GM12878 (cell line): ENCODE measurements around the gene NKD2. TPM values are rescaled to one million over a fixed set of nuclear protein-coding genes. Genes with fewer than 3 reads are reported as not detected.

Source experiments
- ATAC-seq: fragments of 200-7000 bp; cut with Tn5 transposase; 3 replicates; pipeline ENCODE4 v1.9.1; 2020; ENCODE audit warnings: mild to moderate bottlenecking, moderate library complexity
- BruUV-seq: library from RNA; stranded (reverse); fragments of 400-500 nt; replicated peaks from 2 replicates; lab custom pipeline; 2021; lab: Mats Ljungman, UMichigan
- CTCF ChIA-PET: fragments of 300-600 bp; sonication (Branson Sonifier 250); formaldehyde crosslinking; extraction: SDS; loops from one replicate; lab custom pipeline; 2021; ENCODE audit warnings: inconsistent platforms; lab: Yijun Ruan, JAX
- POLR2A ChIA-PET: fragments of 350-600 bp; formaldehyde crosslinking; extraction: SDS; loops from one replicate; lab custom pipeline; 2021; ENCODE audit warnings: inconsistent platforms; lab: Charles Lee
- RAD21 ChIA-PET: fragments of 300-600 bp; sonication (Branson Sonifier 250); formaldehyde crosslinking; loops from one replicate; lab custom pipeline; 2023; ENCODE audit warnings: antibody characterized with exemption; ENCODE audit not compliant: unreplicated experiment; lab: Charles Lee
- SMC1A ChIA-PET: fragments of 300-600 bp; sonication (Branson Sonifier 250); formaldehyde crosslinking; loops from one replicate; lab custom pipeline; 2023; ENCODE audit not compliant: unreplicated experiment, uncharacterized antibody; lab: Charles Lee
- DNase-seq: peaks from one replicate; pipeline ENCODE4 v3.0.0-alpha.2; 2011; ENCODE audit warnings: low read depth, low spot score
- FAIRE-seq: peaks from 3 replicates; lab custom pipeline; 2011; peaks lifted over from hg19 to GRCh38; lab: Jason Lieb, UNC
- H2AFZ ChIP-seq: 2 replicates; pipeline ENCODE4 v1.6.0; 2011; ENCODE audit warnings: low read depth, low read length, control low read depth; ENCODE audit not compliant: control insufficient read depth
- H3K27ac ChIP-seq: 2 replicates; pipeline ENCODE4 v1.5.1; 2011; ENCODE audit warnings: control low read depth; ENCODE audit not compliant: control insufficient read depth, insufficient read depth
- H3K27me3 ChIP-seq, 2 experiments: replicated peaks in 1 of 2; 2 replicates each; pipeline versions ENCODE4 v1.6.0 to v1.6.1; 2011; ENCODE audit warnings: low read length in 1 of 2; ENCODE audit not compliant: control insufficient read depth in 2 of 2, insufficient read depth in 2 of 2
- H3K36me3 ChIP-seq, 2 experiments: 2 replicates each; pipeline ENCODE4 v1.5.1; 2011; ENCODE audit warnings: low read length in 1 of 2; ENCODE audit not compliant: control insufficient read depth in 2 of 2, insufficient read depth in 2 of 2
- H3K4me1 ChIP-seq: 2 replicates; pipeline ENCODE4 v1.6.1; 2011; ENCODE audit warnings: mild to moderate bottlenecking, low read length, moderate library complexity, mixed read lengths; ENCODE audit not compliant: control insufficient read depth, insufficient read depth
- H3K4me2 ChIP-seq: 2 replicates; pipeline ENCODE4 v1.6.0; 2011; ENCODE audit warnings: control low read depth; ENCODE audit not compliant: control insufficient read depth, insufficient read depth
- H3K4me3 ChIP-seq: fragments of 200-600 bp; sonication (generic); 2 replicates; pipeline ENCODE4 v1.5.1; 2016
- H3K79me2 ChIP-seq: 2 replicates; pipeline ENCODE4 v1.6.0; 2011; ENCODE audit warnings: low read length; ENCODE audit not compliant: control insufficient read depth, insufficient read depth
- H3K9ac ChIP-seq: 2 replicates; pipeline ENCODE4 v1.8.0; 2011; ENCODE audit warnings: low read length, control low read depth, mixed read lengths; ENCODE audit not compliant: control insufficient read depth, insufficient read depth
- H3K9me3 ChIP-seq: replicated peaks from 3 replicates; pipeline ENCODE4 v1.5.1; 2011; ENCODE audit warnings: mild to moderate bottlenecking, low read length; ENCODE audit not compliant: control insufficient read depth, insufficient read depth
- H4K20me1 ChIP-seq: 2 replicates; pipeline ENCODE4 v1.6.0; 2011; ENCODE audit not compliant: control insufficient read depth, insufficient read depth
- CBX3 ChIP-seq: fragments of 200-600 bp; sonication (generic); IDR thresholded peaks from 2 replicates; pipeline ENCODE4 v1.6.1; 2016; ENCODE audit warnings: low read depth, borderline replicate concordance
- EP300 ChIP-seq, 2 experiments: fragments of 150-350 bp in 1 of 2; IDR thresholded peaks; 2 replicates each; pipeline ENCODE4 v1.6.1; 2011 to 2012; ENCODE audit warnings: low read depth in 2 of 2, low read length in 2 of 2, borderline replicate concordance in 1 of 2, improper control_type of control experiment in 1 of 2, inconsistent platforms in 1 of 2; ENCODE audit not compliant: control insufficient read depth in 1 of 2
- FOS ChIP-seq: IDR thresholded peaks from 3 replicates; pipeline ENCODE4 v1.6.1; 2011; ENCODE audit warnings: borderline replicate concordance; ENCODE audit not compliant: insufficient read length; ENCODE audit errors: extremely low read depth
- IRF4 ChIP-seq: IDR thresholded peaks from 2 replicates; pipeline ENCODE4 v1.6.1; 2011; ENCODE audit warnings: low read depth, low read length
- MYC ChIP-seq: IDR thresholded peaks from 2 replicates; pipeline ENCODE4 v1.6.1; 2011; ENCODE audit warnings: mild to moderate bottlenecking, low read length, moderate library complexity, inconsistent platforms; ENCODE audit not compliant: insufficient read depth, insufficient replicate concordance, insufficient read length, severe bottlenecking
- NRF1 ChIP-seq: conservative IDR thresholded peaks from 2 replicates; pipeline ENCODE4 v1.6.1; 2011; ENCODE audit warnings: mild to moderate bottlenecking, low read depth, low read length, improper control_type of control experiment
- SIX5 ChIP-seq: IDR thresholded peaks from 2 replicates; pipeline ENCODE4 v1.6.1; 2011; ENCODE audit warnings: mild to moderate bottlenecking, low read depth, low read length, moderate library complexity; ENCODE audit not compliant: severe bottlenecking
- SMAD5 ChIP-seq: IDR thresholded peaks from 2 replicates; pipeline ENCODE4 v1.6.1; 2016; ENCODE audit warnings: antibody characterized with exemption, low read depth
- YY1 ChIP-seq: IDR thresholded peaks from 2 replicates; pipeline ENCODE4 v1.6.1; 2011; ENCODE audit warnings: low read depth, mild to moderate bottlenecking, low read length
- WGBS: methylation state at CpG from one replicate; pipeline ENCODE4 v1.1.6; 2016; ENCODE audit warnings: low lambda C conversion rate; ENCODE audit not compliant: insufficient replicate concordance, insufficient coverage; ENCODE audit errors: missing lambda C conversion rate; 5-methylcytosine and 5-hydroxymethylcytosine counted together
- in situ Hi-C: fragments of 300-500 bp; cut with MboI; formaldehyde crosslinking; loops from 9 replicates; pipeline ENCODE4 v1.14.3; 2018; ENCODE audit warnings: mixed read lengths
- intact Hi-C: fragments of 100-400 bp; cut with micrococcal nuclease; formaldehyde crosslinking; loops from one replicate; pipeline ENCODE4 v1.14.2; 2022; ENCODE audit not compliant: unreplicated experiment
- polyA plus RNA-seq, 11 experiments: library from polyadenylated mRNA; depleted of rRNA in 4 of 11; unstranded in 6 of 11; stranded (reverse) in 5 of 11; fragments of >200 nt; fragmentation: Nextera tagmentation in 4 of 11; fragmentation: Illumina TruSeq in 1 of 11; extraction: Ambion mirVana in 4 of 11; extraction: Trizol in 1 of 11; gene quantifications; 1 replicate in 1 of 11; 2 replicates in 10 of 11; pipeline versions ENCODE4 v1.2.1 to v1.2.3, GENCODE V29; 2011 to 2016; ENCODE audit warnings: inconsistent platforms in 2 of 11, missing spikeins in 2 of 11, low read depth in 1 of 11
- total RNA-seq, 4 experiments: library from RNA; depleted of rRNA in 3 of 4; stranded (reverse); fragments of >200 nt in 3 of 4; fragmentation: Illumina TruSeq in 1 of 4; extraction: Trizol in 1 of 4; gene quantifications; 2 replicates each; pipeline versions ENCODE4 v1.2.1 to v1.2.3, GENCODE V29; 2013 to 2021
- TF ChIP-seq, protein P1 (sequence below), 3 experiments: IDR thresholded peaks in 2 of 3; conservative IDR thresholded peaks in 1 of 3; 2 replicates each; pipeline ENCODE4 v1.5.1; 2011; ENCODE audit warnings: low read depth in 3 of 3, low read length in 3 of 3, mild to moderate bottlenecking in 3 of 3, control low read depth in 2 of 3, moderate library complexity in 2 of 3, inconsistent platforms in 1 of 3, mixed read lengths in 1 of 3; ENCODE audit not compliant: control insufficient read depth in 2 of 3, insufficient read depth in 1 of 3; ENCODE audit errors: extremely low read depth in 1 of 3
- TF ChIP-seq, protein P2 (sequence below): fragments of 450-650 bp; IDR thresholded peaks from 2 replicates; pipeline ENCODE4 v1.6.1; 2017; ENCODE audit warnings: mild to moderate bottlenecking, moderate library complexity

The NKD2 gene
- total and polyA plus RNA-seq, 10 of the 15 experiments (the other 5 are each of a cell fraction or from before 2014, with no cell fraction given) = 0.20 to 0.83 (median 0.26) TPM; not detected in 7

DNA sequence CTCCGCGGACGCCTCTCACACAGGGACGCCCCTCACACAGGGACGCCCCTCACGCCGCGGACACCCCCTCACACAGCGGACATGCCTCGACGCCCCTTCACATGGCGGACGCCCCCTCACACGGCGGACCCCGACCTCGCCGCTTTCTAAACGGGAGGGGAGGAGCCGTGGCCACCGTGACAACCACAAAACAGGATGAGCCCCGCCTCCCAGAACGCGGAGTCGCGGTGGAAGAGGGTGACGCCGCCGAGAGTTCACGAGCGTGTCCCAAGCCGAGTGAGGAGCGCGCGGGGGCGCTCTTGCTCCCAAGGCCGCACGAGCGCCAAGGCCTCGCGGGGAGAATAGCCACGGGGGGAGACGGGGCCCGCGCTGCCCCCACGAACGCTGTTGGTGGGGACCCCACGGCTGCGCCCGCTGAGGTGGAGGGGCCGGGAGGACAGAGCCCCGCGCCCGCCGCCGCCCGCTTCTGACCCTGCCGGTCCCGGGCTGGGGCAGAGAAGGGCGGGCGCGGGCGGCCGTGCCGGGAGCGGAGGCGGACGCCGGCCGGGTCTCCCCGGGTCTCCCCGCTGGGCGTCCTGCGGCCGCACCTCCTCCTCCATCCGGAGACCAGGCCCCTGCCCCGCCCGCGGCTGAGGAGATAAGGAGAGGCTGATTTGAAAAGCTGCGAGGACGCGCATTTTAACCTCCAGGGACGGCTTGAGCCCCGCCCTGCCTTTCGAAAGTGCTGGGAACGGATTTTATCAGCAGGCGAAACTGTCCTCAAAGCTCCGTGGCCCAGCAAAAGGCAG is 3.9 kb upstream of the NKD2 start (continued):
- TF ChIP-seq EP300 (IDR thresholded peaks at IDR 0.05; ENCODE audit: borderline replicate concordance in 1 of 2, control insufficient read depth in 1 of 2, low read depth in 2 of 2, low read length in 2 of 2) (no peak), SIX5 (no peak), CBX3 (no peak), MYC (no peak)
- TF ChIP-seq, protein P1, sequence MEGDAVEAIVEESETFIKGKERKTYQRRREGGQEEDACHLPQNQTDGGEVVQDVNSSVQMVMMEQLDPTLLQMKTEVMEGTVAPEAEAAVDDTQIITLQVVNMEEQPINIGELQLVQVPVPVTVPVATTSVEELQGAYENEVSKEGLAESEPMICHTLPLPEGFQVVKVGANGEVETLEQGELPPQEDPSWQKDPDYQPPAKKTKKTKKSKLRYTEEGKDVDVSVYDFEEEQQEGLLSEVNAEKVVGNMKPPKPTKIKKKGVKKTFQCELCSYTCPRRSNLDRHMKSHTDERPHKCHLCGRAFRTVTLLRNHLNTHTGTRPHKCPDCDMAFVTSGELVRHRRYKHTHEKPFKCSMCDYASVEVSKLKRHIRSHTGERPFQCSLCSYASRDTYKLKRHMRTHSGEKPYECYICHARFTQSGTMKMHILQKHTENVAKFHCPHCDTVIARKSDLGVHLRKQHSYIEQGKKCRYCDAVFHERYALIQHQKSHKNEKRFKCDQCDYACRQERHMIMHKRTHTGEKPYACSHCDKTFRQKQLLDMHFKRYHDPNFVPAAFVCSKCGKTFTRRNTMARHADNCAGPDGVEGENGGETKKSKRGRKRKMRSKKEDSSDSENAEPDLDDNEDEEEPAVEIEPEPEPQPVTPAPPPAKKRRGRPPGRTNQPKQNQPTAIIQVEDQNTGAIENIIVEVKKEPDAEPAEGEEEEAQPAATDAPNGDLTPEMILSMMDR (IDR thresholded peaks at IDR 0.05 in 2 of 3, conservative IDR thresholded peaks at IDR 0.05 in 1 of 3; ENCODE audit: control insufficient read depth in 2 of 3, extremely low read depth in 1 of 3, insufficient read depth in 1 of 3, low read depth in 3 of 3, low read length in 3 of 3) = 0 out of 6 replicates have a peak, but pooled peaks of 2 of the 3 experiments have one; percentile 6 to 10
- TF ChIP-seq, all 136 proteins: peak for 3

DNA sequence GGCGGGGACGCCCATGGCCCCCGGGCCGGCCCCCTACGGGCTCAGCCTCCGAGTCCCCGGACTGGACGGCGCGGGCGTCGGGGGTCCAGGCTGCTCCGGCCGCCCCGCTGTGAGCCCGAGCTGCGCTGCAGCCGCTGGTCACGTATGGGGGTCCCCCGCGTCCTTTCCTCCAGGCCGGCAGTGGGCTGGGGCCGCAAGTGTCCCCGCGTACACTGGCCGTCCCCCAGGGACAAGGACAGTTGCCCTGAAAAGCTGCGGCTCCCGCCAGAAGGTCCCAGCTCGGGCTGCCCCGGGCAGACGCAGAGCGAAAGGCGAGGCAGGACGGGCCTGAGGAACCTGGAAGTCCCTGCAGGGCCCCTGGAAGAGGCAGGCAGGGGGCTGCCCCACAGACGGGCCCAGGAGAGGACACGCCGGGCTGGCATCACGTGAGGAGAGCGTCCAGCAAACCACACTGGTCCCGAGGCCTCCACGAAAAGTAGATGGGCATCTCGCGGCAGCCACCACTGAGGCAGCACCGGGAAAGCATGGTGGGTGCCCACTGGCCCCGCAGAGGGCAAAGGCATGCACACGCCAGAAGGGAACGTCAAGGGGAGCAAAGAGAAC is 3.3 kb upstream of the NKD2 start:
- Histone ChIP-seq H3K4me1 (no peaks in the 10 kb centered on the region), H3K79me2 (no peaks in the 10 kb centered on the region), H3K4me3 (no peak overlapping the region)
- SMC1A ChIA-PET = no interaction called here
- TF ChIP-seq, protein P2, sequence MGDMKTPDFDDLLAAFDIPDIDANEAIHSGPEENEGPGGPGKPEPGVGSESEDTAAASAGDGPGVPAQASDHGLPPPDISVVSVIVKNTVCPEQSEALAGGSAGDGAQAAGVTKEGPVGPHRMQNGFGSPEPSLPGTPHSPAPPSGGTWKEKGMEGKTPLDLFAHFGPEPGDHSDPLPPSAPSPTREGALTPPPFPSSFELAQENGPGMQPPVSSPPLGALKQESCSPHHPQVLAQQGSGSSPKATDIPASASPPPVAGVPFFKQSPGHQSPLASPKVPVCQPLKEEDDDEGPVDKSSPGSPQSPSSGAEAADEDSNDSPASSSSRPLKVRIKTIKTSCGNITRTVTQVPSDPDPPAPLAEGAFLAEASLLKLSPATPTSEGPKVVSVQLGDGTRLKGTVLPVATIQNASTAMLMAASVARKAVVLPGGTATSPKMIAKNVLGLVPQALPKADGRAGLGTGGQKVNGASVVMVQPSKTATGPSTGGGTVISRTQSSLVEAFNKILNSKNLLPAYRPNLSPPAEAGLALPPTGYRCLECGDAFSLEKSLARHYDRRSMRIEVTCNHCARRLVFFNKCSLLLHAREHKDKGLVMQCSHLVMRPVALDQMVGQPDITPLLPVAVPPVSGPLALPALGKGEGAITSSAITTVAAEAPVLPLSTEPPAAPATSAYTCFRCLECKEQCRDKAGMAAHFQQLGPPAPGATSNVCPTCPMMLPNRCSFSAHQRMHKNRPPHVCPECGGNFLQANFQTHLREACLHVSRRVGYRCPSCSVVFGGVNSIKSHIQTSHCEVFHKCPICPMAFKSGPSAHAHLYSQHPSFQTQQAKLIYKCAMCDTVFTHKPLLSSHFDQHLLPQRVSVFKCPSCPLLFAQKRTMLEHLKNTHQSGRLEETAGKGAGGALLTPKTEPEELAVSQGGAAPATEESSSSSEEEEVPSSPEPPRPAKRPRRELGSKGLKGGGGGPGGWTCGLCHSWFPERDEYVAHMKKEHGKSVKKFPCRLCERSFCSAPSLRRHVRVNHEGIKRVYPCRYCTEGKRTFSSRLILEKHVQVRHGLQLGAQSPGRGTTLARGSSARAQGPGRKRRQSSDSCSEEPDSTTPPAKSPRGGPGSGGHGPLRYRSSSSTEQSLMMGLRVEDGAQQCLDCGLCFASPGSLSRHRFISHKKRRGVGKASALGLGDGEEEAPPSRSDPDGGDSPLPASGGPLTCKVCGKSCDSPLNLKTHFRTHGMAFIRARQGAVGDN = no peak
- TF ChIP-seq YY1 (no peak), NRF1 (no peak), IRF4 (no peak), SMAD5 (no peak), FOS (no peak), MYC (no peak)
- TF ChIP-seq, all 136 proteins: peak for 0
- Histone ChIP-seq H2AFZ (no peak overlapping the region), H3K36me3 (no peaks in the 10 kb centered on the region), H3K27me3 (peaks cover 7 to 11% of the 10 kb centered on the region in 2 experiments; a peak in 3 of 4 replicates), H3K27ac (no peak overlapping the region), H3K4me2 (no peak overlapping the region), H3K9me3 (no peaks in the 10 kb centered on the region), H3K9ac (no peak overlapping the region), H4K20me1 (no peaks in the 10 kb centered on the region)
- no peak for FAIRE-seq
- no peak for ATAC-seq
- in situ Hi-C loops (no loop called here), intact Hi-C loops (no loop called here)
- RAD21 ChIA-PET = no interaction called here
- 50% methylated on average over 44 of the region's 47 CpGs for WGBS
- DNase-seq = no peak
- BruUV-seq = no TSS peak
- CTCF ChIA-PET = no interaction called here
- POLR2A ChIA-PET = no interaction called here
